ENCODE data around the gene IGBP1. TPM values are rescaled to one million over a fixed set of nuclear protein-coding genes. Genes with fewer than 3 reads are reported as not detected.
"Not testable (repeated sequence)": the region's sequence is repeated elsewhere in the genome, so short reads cannot be mapped to it uniquely, and the experiment has no call there.

IGBP1 gene
- total and polyA plus RNA-seq, 3 experiments from 2014 or later: 33.6 to 59.3 (median 33.6) TPM

DNA sequence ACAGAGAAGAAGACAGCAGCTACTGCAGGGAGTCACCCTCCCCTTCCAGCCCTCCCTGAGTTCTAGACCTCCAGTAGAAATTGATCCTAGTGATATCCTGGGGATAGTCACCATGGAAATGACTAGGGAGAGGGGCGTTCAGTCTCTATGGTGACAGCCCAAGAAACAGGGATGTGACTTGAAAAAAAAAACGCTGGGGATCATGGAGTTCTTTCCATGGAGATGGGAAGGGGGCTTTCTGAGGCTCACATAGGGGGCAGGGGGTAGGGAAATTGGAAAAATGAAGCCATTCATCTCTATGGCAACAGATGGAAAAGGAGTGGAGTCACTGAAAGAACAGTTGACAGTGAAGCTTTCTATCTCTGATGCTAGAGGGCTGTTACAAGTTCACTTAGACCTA, 28.0 kb upstream of the IGBP1 start:
- no peak overlapping the region for H3K4me3 ChIP-seq (ENCODE audit: low read length)
- H3K36me3 Mint-ChIP-seq: no peaks in the 10 kb centered on the region
- ChIA-PET POLR2A (no interaction called here), CTCF (no interaction called here)
- H3K4me3 Mint-ChIP-seq: no peak overlapping the region
- no peaks in the 10 kb centered on the region for H3K27me3 ChIP-seq (ENCODE audit: insufficient read depth, low read length, poor library complexity, severe bottlenecking)
- no peak overlapping the region for H3K27ac ChIP-seq (ENCODE audit: low read depth, low read length)
- no peaks in the 10 kb centered on the region for H3K9me3 ChIP-seq (ENCODE audit: low read length)
- no peaks in the 10 kb centered on the region for H3K36me3 ChIP-seq (ENCODE audit: insufficient read depth, low read length)
- DNase-seq: no peak
- no peak overlapping the region for H3K27ac Mint-ChIP-seq
- H3K27me3 Mint-ChIP-seq: peaks cover 5% of the 10 kb centered on the region in 2 donors
- no peaks in the 10 kb centered on the region for H3K4me1 ChIP-seq (ENCODE audit: insufficient read depth, low read length)
- H3K9me3 Mint-ChIP-seq: no peaks in the 10 kb centered on the region
- H3K4me1 Mint-ChIP-seq: no peaks in the 10 kb centered on the region

DNA sequence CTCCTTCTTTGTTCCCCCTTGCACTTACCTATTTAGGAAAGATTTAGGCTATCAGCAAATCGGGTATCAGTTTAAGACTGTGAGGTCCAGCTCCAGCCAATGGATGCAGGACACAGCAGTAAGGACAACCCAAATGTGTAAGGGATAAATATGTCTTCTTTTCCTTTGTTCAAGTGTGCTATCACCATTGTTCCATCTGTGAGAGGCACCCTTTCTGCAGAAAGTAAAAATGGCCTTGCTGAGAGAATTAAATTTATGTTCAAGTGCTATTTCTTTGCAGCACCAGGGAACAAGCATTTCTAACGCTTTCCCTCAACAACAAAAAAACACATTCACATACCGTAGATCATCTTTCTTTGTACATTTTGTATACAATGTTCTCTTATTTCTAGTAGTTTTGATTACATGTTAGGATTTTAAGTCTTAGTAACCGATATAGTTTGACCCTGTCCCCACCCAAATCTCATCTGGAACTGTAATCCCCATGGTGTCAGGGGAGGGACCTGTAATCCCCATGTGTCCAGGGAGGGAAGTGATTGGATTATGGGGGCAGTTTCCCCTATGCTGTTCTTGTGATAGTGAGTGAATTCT, 21.7 kb upstream of the IGBP1 start:
- CTCF ChIA-PET; H3K27ac Mint-ChIP-seq; H3K27me3 Mint-ChIP-seq; H3K4me1 Mint-ChIP-seq; H3K4me1 ChIP-seq (ENCODE audit: insufficient read depth, low read length); H3K36me3 ChIP-seq (ENCODE audit: insufficient read depth, low read length); H3K4me3 Mint-ChIP-seq; POLR2A ChIA-PET; H3K36me3 Mint-ChIP-seq; DNase-seq; H3K27me3 ChIP-seq (ENCODE audit: insufficient read depth, low read length, poor library complexity, severe bottlenecking); H3K27ac ChIP-seq (ENCODE audit: low read depth, low read length); H3K9me3 ChIP-seq (ENCODE audit: low read length); H3K4me3 ChIP-seq (ENCODE audit: low read length): not testable (repeated sequence)
- H3K9me3 Mint-ChIP-seq: peaks cover 10 to 21% (median 11%) of the 10 kb centered on the region in 5 donors

DNA sequence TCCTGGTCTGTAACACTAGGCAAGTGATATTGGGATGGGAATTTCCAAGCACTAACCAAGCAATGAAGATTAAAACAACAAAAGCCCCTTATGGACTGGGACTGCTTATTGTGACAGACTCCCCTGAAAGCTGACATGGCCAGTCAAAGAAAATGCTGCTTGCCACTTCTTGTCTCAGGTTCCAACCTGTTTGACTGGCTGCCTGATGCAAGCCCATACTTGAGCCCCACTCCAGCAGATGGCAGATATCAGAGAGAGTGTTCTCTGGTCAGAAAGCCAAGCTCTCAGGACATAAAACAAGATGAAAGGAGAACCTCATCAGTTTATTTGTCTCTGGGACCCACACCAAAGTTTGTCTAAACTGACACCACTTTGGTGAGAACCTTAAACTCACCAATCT, 15.5 kb upstream of the IGBP1 start:
- Mint-ChIP-seq H3K4me1 (no peaks in the 10 kb centered on the region), H3K27ac (no peak overlapping the region), H3K4me3 (no peak overlapping the region), H3K36me3 (peaks cover 0 to 2% (median 0%) of the 10 kb centered on the region in 3 donors), H3K27me3 (peaks cover 13% of the 10 kb centered on the region in 2 donors), H3K9me3 (peaks cover 0 to 9% (median 2%) of the 10 kb centered on the region in 5 donors)
- ChIA-PET POLR2A (no interaction called here), CTCF (no interaction called here)
- H3K4me3 ChIP-seq (ENCODE audit: low read length): no peak overlapping the region
- no peaks in the 10 kb centered on the region for H3K4me1 ChIP-seq (ENCODE audit: insufficient read depth, low read length)
- H3K27me3 ChIP-seq (ENCODE audit: insufficient read depth, low read length, poor library complexity, severe bottlenecking): no peaks in the 10 kb centered on the region
- no peak for DNase-seq
- H3K9me3 ChIP-seq (ENCODE audit: low read length): no peaks in the 10 kb centered on the region
- H3K36me3 ChIP-seq (ENCODE audit: insufficient read depth, low read length): no peaks in the 10 kb centered on the region
- no peak overlapping the region for H3K27ac ChIP-seq (ENCODE audit: low read depth, low read length)

DNA sequence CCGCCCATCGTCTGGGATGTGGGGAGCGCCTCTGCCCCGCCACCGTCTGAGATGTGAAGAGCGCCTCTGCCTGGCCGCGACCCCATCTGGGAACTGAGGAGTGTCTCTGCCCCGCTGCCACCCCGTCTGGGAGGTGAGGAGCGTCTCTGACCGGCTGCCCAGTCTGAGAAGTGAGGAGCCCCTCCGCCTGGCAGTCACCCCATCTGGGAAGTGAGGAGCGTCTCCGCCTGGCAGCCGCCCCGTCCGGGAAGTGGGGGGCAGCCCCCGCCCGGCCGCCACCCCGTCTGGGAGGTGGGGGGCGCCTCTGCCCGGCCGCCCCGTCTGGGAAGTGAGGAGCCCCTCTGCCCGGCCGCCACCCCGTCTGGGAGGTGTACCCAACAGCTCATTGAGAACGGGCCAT, 10.2 kb upstream of the IGBP1 start:
- H3K36me3 Mint-ChIP-seq; H3K27ac Mint-ChIP-seq; CTCF ChIA-PET; H3K4me1 ChIP-seq (ENCODE audit: insufficient read depth, low read length); H3K4me3 ChIP-seq (ENCODE audit: low read length); DNase-seq; H3K9me3 ChIP-seq (ENCODE audit: low read length); H3K4me3 Mint-ChIP-seq; POLR2A ChIA-PET; H3K27ac ChIP-seq (ENCODE audit: low read depth, low read length); H3K4me1 Mint-ChIP-seq; H3K27me3 ChIP-seq (ENCODE audit: insufficient read depth, low read length, poor library complexity, severe bottlenecking); H3K36me3 ChIP-seq (ENCODE audit: insufficient read depth, low read length); H3K9me3 Mint-ChIP-seq: not testable (repeated sequence)
- peaks cover 10 to 16% of the 10 kb centered on the region in 2 donors for H3K27me3 Mint-ChIP-seq

DNA sequence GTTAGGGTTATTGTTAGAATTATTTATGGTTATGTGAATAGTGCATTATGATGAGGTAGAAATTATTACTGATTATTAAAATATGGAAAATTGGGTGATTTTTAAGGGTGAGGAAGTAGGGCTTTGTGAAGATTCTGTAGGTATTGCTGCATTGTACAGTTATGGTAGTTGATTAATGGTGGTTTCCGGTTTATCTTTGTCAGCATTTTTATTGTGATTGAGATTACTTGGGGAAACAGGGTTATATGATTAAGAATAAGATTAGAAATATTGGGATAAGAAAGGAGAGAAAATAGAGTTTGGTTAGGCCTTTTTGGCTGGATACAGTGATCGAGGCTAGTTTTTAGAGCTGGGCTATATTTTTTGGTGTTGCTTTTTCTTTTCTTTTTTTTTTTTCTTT, 8.6 kb upstream of the IGBP1 start:
- peaks cover 11 to 16% of the 10 kb centered on the region in 2 donors for H3K27me3 Mint-ChIP-seq
- H3K4me1 Mint-ChIP-seq: peaks cover 0 to 3% (median 0%) of the 10 kb centered on the region in 3 donors
- no peaks in the 10 kb centered on the region for H3K9me3 Mint-ChIP-seq
- POLR2A ChIA-PET: no interaction called here
- no peak for DNase-seq
- no peak overlapping the region for H3K4me3 Mint-ChIP-seq
- H3K4me1 ChIP-seq (ENCODE audit: insufficient read depth, low read length): no peaks in the 10 kb centered on the region
- no peaks in the 10 kb centered on the region for H3K36me3 ChIP-seq (ENCODE audit: insufficient read depth, low read length)
- H3K4me3 ChIP-seq (ENCODE audit: low read length): no peak overlapping the region
- H3K27ac Mint-ChIP-seq: no peak overlapping the region
- no peak overlapping the region for H3K27ac ChIP-seq (ENCODE audit: low read depth, low read length)
- no peaks in the 10 kb centered on the region for H3K27me3 ChIP-seq (ENCODE audit: insufficient read depth, low read length, poor library complexity, severe bottlenecking)
- H3K9me3 ChIP-seq (ENCODE audit: low read length): no peaks in the 10 kb centered on the region
- no peaks in the 10 kb centered on the region for H3K36me3 Mint-ChIP-seq
- CTCF ChIA-PET: no interaction called here

DNA sequence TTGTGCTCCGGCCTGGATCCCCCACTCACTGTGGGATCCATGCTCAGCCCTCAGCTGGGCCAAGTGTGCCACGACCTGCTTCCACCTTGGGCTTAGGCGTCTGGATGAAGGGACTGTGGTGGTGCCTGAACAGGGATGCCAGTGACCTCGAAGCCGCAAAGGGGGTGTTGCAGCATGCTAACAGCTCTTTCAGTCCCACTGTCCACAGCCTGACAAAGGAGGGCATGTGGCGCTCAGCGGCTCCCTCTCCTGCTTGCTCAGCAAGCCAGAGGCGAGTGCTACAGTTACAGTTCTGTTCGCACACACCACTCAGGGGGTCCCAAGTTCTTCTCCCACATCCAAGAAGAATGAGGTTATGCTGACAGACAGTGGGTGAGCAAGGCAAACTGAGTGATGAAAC, 5.2 kb upstream of the IGBP1 start:
- CTCF ChIA-PET: no interaction called here
- peaks cover 8 to 16% (median 11%) of the 10 kb centered on the region in 3 donors for H3K4me1 Mint-ChIP-seq
- H3K27ac Mint-ChIP-seq: no peak overlapping the region
- no peak overlapping the region for H3K4me3 ChIP-seq (ENCODE audit: low read length)
- peaks cover 0 to 2% (median 0%) of the 10 kb centered on the region in 3 donors for H3K36me3 Mint-ChIP-seq
- H3K4me3 Mint-ChIP-seq: no peak overlapping the region
- H3K27me3 Mint-ChIP-seq: peaks cover 3 to 7% of the 10 kb centered on the region in 2 donors
- POLR2A ChIA-PET: no interaction called here
- no peak overlapping the region for H3K27ac ChIP-seq (ENCODE audit: low read depth, low read length)
- no peaks in the 10 kb centered on the region for H3K36me3 ChIP-seq (ENCODE audit: insufficient read depth, low read length)
- H3K4me1 ChIP-seq (ENCODE audit: insufficient read depth, low read length): peaks cover 9% of the 10 kb centered on the region
- no peaks in the 10 kb centered on the region for H3K27me3 ChIP-seq (ENCODE audit: insufficient read depth, low read length, poor library complexity, severe bottlenecking)
- no peak for DNase-seq
- H3K9me3 Mint-ChIP-seq: no peaks in the 10 kb centered on the region
- no peaks in the 10 kb centered on the region for H3K9me3 ChIP-seq (ENCODE audit: low read length)

DNA sequence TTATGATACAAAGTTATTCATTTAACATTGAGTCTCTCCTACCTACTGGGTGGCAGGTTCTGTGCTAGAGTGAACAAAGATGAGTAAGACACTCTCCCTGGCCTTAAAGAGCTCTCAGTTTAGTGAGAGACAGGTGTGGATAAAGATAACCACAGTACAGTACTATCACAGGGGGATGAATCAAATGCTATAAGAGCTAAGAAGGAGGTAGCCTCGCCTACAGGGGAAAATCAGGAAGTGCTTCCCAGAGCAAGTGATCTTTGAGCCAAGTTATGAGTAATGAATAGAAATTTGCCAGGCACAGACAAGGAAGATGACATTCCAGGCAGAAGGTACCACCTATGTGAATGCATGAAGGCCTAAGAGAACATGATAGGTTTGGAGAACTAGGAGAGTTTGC, 3.4 kb upstream of the IGBP1 start:
- no peak overlapping the region for H3K4me3 Mint-ChIP-seq
- H3K4me3 ChIP-seq (ENCODE audit: low read length): no peak overlapping the region
- CTCF ChIA-PET: no interaction called here
- no peaks in the 10 kb centered on the region for H3K36me3 ChIP-seq (ENCODE audit: insufficient read depth, low read length)
- no peaks in the 10 kb centered on the region for H3K9me3 Mint-ChIP-seq
- POLR2A ChIA-PET: no interaction called here
- H3K9me3 ChIP-seq (ENCODE audit: low read length): no peaks in the 10 kb centered on the region
- peaks cover 0 to 13% (median 0%) of the 10 kb centered on the region in 3 donors for H3K36me3 Mint-ChIP-seq
- H3K4me1 Mint-ChIP-seq: peaks cover 15 to 24% (median 18%) of the 10 kb centered on the region in 3 donors
- H3K4me1 ChIP-seq (ENCODE audit: insufficient read depth, low read length): peaks cover 14% of the 10 kb centered on the region
- peak overlapping the region in 3 of 8 donors; percentile 2 to 8 (median 2) for H3K27ac Mint-ChIP-seq
- H3K27ac ChIP-seq (ENCODE audit: low read depth, low read length): no peak overlapping the region
- H3K27me3 Mint-ChIP-seq: peaks cover 0 to 1% of the 10 kb centered on the region in 2 donors
- DNase-seq: no peak
- no peaks in the 10 kb centered on the region for H3K27me3 ChIP-seq (ENCODE audit: insufficient read depth, low read length, poor library complexity, severe bottlenecking)

DNA sequence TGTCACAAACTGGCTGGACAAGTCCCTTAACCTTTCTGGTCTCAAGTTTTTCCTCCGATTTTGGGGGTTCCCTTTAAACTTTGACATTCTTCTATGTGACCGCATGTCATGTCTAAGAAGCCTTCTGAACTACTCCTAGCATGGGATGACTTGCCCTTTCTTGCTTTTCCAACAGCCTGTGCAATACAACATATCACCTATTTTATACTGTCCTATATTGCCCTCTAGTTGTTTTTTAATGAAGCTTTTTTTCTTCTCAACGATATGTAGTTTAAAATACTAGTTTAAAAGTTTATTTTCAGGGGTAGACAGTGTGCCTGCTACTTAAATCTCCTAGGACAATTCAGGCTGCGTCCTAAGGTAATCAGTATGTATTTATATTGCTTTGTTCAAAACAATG, 1.0 kb upstream of the IGBP1 start:
- CTCF ChIA-PET: interaction anchor here (1.7 to 1.9 kb wide), 2 partner anchors 34 to 302 kb away, joined by 5 to 14 read pairs; no protein-coding TSS in a partner anchor
- Mint-ChIP-seq H3K4me3 (peak overlapping the region; percentile 26 to 98 (median 38)), H3K4me1 (peaks cover 29 to 43% (median 34%) of the 10 kb centered on the region in 3 donors), H3K36me3 (peaks cover 0 to 26% (median 0%) of the 10 kb centered on the region in 3 donors), H3K27me3 (peaks cover 0 to 3% of the 10 kb centered on the region in 2 donors), H3K27ac (peak overlapping the region in 5 of 8 donors; percentile 0 to 93 (median 42)), H3K9me3 (no peaks in the 10 kb centered on the region)
- Histone ChIP-seq H3K4me3 (ENCODE audit: low read length) (no peak overlapping the region), H3K27me3 (ENCODE audit: insufficient read depth, low read length, poor library complexity, severe bottlenecking) (no peaks in the 10 kb centered on the region), H3K36me3 (ENCODE audit: insufficient read depth, low read length) (peaks cover 6% of the 10 kb centered on the region), H3K9me3 (ENCODE audit: low read length) (no peaks in the 10 kb centered on the region), H3K27ac (ENCODE audit: low read depth, low read length) (no peak overlapping the region), H3K4me1 (ENCODE audit: insufficient read depth, low read length) (peaks cover 23% of the 10 kb centered on the region)
- POLR2A ChIA-PET: no interaction called here
- no peak for DNase-seq
